Liver (tissue), 9 donors: ENCODE measurements around the gene POFUT1. TPM values are rescaled to one million over a fixed set of nuclear protein-coding genes. Genes with fewer than 3 reads are reported as not detected.

Source experiments
- DNase-seq: peaks from one replicate; pipeline ENCODE4 v3.0.0-alpha.2; 2017; ENCODE audit warnings: low spot score
- H3K27ac ChIP-seq, 2 donors: one replicate each; pipeline ENCODE4 v1.7.0; 2013; ENCODE audit warnings: inconsistent platforms in 2 of 2, low read length in 2 of 2, control low read depth in 1 of 2, low read depth in 1 of 2, mild to moderate bottlenecking in 1 of 2
- H3K27me3 ChIP-seq, 4 donors: one replicate each; pipeline versions ENCODE4 v1.6.1 to v1.7.0; 2013; ENCODE audit warnings: low read length in 3 of 4, inconsistent platforms in 1 of 4, mild to moderate bottlenecking in 1 of 4, moderate library complexity in 1 of 4; ENCODE audit not compliant: control insufficient read depth in 4 of 4, insufficient read depth in 4 of 4
- H3K36me3 ChIP-seq, 4 donors: one replicate each; pipeline versions ENCODE4 v1.6.1 to v1.7.0; 2013; ENCODE audit warnings: low read length in 3 of 4, mild to moderate bottlenecking in 3 of 4, low read depth in 1 of 4, moderate library complexity in 1 of 4; ENCODE audit not compliant: control insufficient read depth in 4 of 4, insufficient read depth in 3 of 4
- H3K4me1 ChIP-seq, 4 donors: one replicate each; pipeline versions ENCODE4 v1.6.1 to v1.7.0; 2013; ENCODE audit warnings: low read length in 3 of 4, mild to moderate bottlenecking in 3 of 4, moderate library complexity in 1 of 4; ENCODE audit not compliant: control insufficient read depth in 4 of 4, insufficient read depth in 4 of 4
- H3K4me3 ChIP-seq, 3 donors: one replicate each; pipeline versions ENCODE4 v1.6.1 to v1.7.0; 2013; ENCODE audit warnings: low read length in 3 of 3, control low read depth in 1 of 3, low read depth in 1 of 3, mild to moderate bottlenecking in 1 of 3
- H3K9ac ChIP-seq, 2 donors: one replicate each; pipeline ENCODE4 v1.7.0; 2013; ENCODE audit warnings: low read length in 2 of 2, mild to moderate bottlenecking in 2 of 2, moderate library complexity in 2 of 2, control low read depth in 1 of 2, low read depth in 1 of 2
- H3K9me3 ChIP-seq, 4 donors: one replicate each; pipeline versions ENCODE4 v1.6.1 to v1.7.0; 2013; ENCODE audit warnings: low read length in 3 of 4; ENCODE audit not compliant: control insufficient read depth in 4 of 4
- FOXA1 ChIP-seq: IDR thresholded peaks from 2 replicates; pipeline ENCODE4 v1.6.1; 2016; ENCODE audit warnings: antibody characterized with exemption
- GABPA ChIP-seq, 2 donors: IDR thresholded peaks in 1 of 2; conservative IDR thresholded peaks in 1 of 2; 2 replicates each; pipeline ENCODE4 v1.6.1; 2016; ENCODE audit warnings: antibody characterized with exemption in 2 of 2, mild to moderate bottlenecking in 1 of 2, moderate library complexity in 1 of 2
- HNF4A ChIP-seq, 2 donors: conservative IDR thresholded peaks; 2 replicates each; pipeline ENCODE4 v1.6.1; 2016; ENCODE audit warnings: antibody characterized with exemption in 2 of 2, mild to moderate bottlenecking in 2 of 2
- HNF4G ChIP-seq: IDR thresholded peaks from 2 replicates; pipeline ENCODE4 v1.6.1; 2016; ENCODE audit warnings: antibody characterized with exemption
- JUND ChIP-seq, 2 donors: IDR thresholded peaks; 2 replicates each; pipeline ENCODE4 v1.6.1; 2016; ENCODE audit warnings: antibody characterized with exemption in 2 of 2
- RAD21 ChIP-seq, 2 donors: IDR thresholded peaks; 2 replicates each; pipeline ENCODE4 v1.6.1; 2016; ENCODE audit warnings: antibody characterized with exemption in 2 of 2, mild to moderate bottlenecking in 2 of 2
- REST ChIP-seq: IDR thresholded peaks from 2 replicates; pipeline ENCODE4 v1.6.1; 2016; ENCODE audit warnings: antibody characterized with exemption, mild to moderate bottlenecking
- RXRA ChIP-seq, 2 donors: IDR thresholded peaks; 2 replicates each; pipeline ENCODE4 v1.6.1; 2017 to 2018; ENCODE audit warnings: antibody characterized with exemption in 2 of 2, mild to moderate bottlenecking in 1 of 2
- SP1 ChIP-seq: IDR thresholded peaks from 2 replicates; pipeline ENCODE4 v1.6.1; 2018; ENCODE audit warnings: antibody characterized with exemption, mild to moderate bottlenecking
- TAF1 ChIP-seq: conservative IDR thresholded peaks from 2 replicates; pipeline ENCODE4 v1.6.1; 2016; ENCODE audit warnings: antibody characterized with exemption, mild to moderate bottlenecking
- YY1 ChIP-seq: IDR thresholded peaks from 2 replicates; pipeline ENCODE4 v1.6.1; 2016; ENCODE audit warnings: antibody characterized with exemption, mild to moderate bottlenecking
- ZBTB33 ChIP-seq: IDR thresholded peaks from 2 replicates; pipeline ENCODE4 v1.6.1; 2016; ENCODE audit warnings: antibody characterized with exemption
- WGBS: extraction: QIAGEN DNeasy Blood & Tissue Kit; methylation state at CpG from one replicate; pipeline ENCODE4 v1.1.7; 2013; 5-methylcytosine and 5-hydroxymethylcytosine counted together
- polyA plus RNA-seq, 2 donors: library from polyadenylated mRNA; stranded (reverse) in 1 of 2; unstranded in 1 of 2; fragments of 200-250 nt in 1 of 2; fragments of >200 nt in 1 of 2; fragmentation: Nextera tagmentation in 1 of 2; extraction: Ambion mirVana in 1 of 2; gene quantifications; one replicate each; pipeline versions ENCODE4 v1.2.1 to v1.2.3, GENCODE V29; 2013 to 2015
- total RNA-seq, 2 donors: library from RNA; depleted of rRNA; stranded (reverse); fragments of >200 nt; gene quantifications; one replicate each; pipeline ENCODE4 v1.2.3, GENCODE V29; 2014
- TF ChIP-seq, protein P1 (sequence below): IDR thresholded peaks from 2 replicates; pipeline ENCODE4 v1.6.1; 2016; ENCODE audit warnings: antibody characterized with exemption
- TF ChIP-seq, protein P2 (sequence below): fragments of 150-350 bp; IDR thresholded peaks from 2 replicates; pipeline ENCODE4 v1.5.1; 2017; ENCODE audit warnings: improper control_type of control experiment, low read depth, low read length; ENCODE audit not compliant: missing input control
- donor health status: healthy.
- donor health status: healthy.
- donor health status: healthy.
- donor health status: healthy.
- donor health status: healthy.

Gene POFUT1
- total and polyA plus RNA-seq, 4 donors = 14.6 to 43.3 (median 24.8) TPM

GRCh38 chr20:32163951-32164350 lies 43.7 kb upstream of the POFUT1 start:
- 85% methylated on average over 5 of the region's 5 CpGs for WGBS
- H3K4me3 ChIP-seq = no peak overlapping the region
- TF ChIP-seq JUND (IDR thresholded peaks at IDR 0.05) (no peak), ZBTB33 (no peak), HNF4G (no peak), YY1 (no peak), RXRA (IDR thresholded peaks at IDR 0.05) (no peak), RAD21 (IDR thresholded peaks at IDR 0.05) (no peak)
- H3K9ac ChIP-seq = no peak overlapping the region
- H3K27me3 ChIP-seq = no peaks in the 10 kb centered on the region
- DNase-seq = no peak
- no peaks in the 10 kb centered on the region for H3K4me1 ChIP-seq
- H3K36me3 ChIP-seq = peaks cover 18 to 68% (median 42%) of the 10 kb centered on the region in 4 donors
- H3K9me3 ChIP-seq = no peaks in the 10 kb centered on the region
- H3K27ac ChIP-seq = no peak overlapping the region

GRCh38 chr20:32164984-32165735 lies 42.5 kb upstream of the POFUT1 start:
- Histone ChIP-seq H3K27ac (no peak overlapping the region), H3K4me1 (no peaks in the 10 kb centered on the region), H3K27me3 (no peaks in the 10 kb centered on the region), H3K9ac (no peak overlapping the region), H3K9me3 (no peaks in the 10 kb centered on the region), H3K36me3 (peaks cover 16 to 56% (median 32%) of the 10 kb centered on the region in 4 donors), H3K4me3 (no peak overlapping the region)
- DNase-seq = no peak
- TF ChIP-seq RXRA (IDR thresholded peaks at IDR 0.05) = no peak
- TF ChIP-seq, protein P1, sequence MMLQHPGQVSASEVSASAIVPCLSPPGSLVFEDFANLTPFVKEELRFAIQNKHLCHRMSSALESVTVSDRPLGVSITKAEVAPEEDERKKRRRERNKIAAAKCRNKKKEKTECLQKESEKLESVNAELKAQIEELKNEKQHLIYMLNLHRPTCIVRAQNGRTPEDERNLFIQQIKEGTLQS = no peak
- TF ChIP-seq JUND (IDR thresholded peaks at IDR 0.05) = no peak
- no peak for TF ChIP-seq RAD21 (IDR thresholded peaks at IDR 0.05)
- WGBS = 90% methylated on average over 21 of the region's 21 CpGs

DNA sequence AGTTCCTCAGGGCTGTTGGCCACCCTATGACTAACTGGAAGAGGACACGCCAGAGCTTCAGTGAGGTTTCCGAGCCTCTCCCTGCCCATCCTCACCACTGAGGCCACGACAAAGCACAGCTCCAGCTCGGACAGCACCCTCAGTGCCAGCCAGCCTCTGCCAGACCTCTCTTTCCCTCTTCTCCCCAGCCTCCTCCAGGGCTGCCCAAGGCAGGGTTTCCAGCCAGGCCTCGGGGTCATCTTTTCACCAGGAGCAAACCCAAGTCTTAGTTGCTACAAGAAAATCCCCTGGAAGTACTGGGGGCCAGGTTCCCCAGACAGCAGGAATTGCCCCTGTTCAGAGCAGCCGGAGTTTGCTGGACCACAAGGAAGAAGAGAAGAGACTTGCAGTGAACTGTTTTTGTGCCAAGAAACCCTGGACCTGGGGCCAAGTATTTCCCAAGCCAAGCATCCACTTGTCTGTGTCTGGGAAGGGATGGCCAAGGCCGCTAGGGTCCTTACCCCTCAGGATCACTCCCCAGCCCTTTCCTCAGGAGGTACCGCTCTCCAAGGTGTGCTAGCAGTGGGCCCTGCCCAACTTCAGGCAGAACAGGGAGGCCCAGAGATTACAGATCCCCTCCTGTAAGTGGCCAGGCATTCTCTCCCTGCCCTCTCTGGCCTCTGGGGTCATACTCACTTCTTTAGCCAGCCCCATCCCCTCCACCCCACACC lies 41.7 kb upstream of the POFUT1 start:
- DNase-seq = no peak
- no peak overlapping the region for H3K9ac ChIP-seq
- H3K27me3 ChIP-seq = no peaks in the 10 kb centered on the region
- H3K27ac ChIP-seq = no peak overlapping the region
- H3K9me3 ChIP-seq = no peaks in the 10 kb centered on the region
- peaks cover 12 to 51% (median 29%) of the 10 kb centered on the region in 4 donors for H3K36me3 ChIP-seq
- 91% methylated on average over 8 of the region's 8 CpGs for WGBS
- H3K4me3 ChIP-seq = no peak overlapping the region
- TF ChIP-seq SP1 (no peak), GABPA (IDR thresholded peaks at IDR 0.05 in 1 of 2, conservative IDR thresholded peaks at IDR 0.05 in 1 of 2) (no peak), FOXA1 (no peak), REST (no peak), HNF4A (conservative IDR thresholded peaks at IDR 0.05) (no peak), TAF1 (no peak)
- TF ChIP-seq, protein P2, sequence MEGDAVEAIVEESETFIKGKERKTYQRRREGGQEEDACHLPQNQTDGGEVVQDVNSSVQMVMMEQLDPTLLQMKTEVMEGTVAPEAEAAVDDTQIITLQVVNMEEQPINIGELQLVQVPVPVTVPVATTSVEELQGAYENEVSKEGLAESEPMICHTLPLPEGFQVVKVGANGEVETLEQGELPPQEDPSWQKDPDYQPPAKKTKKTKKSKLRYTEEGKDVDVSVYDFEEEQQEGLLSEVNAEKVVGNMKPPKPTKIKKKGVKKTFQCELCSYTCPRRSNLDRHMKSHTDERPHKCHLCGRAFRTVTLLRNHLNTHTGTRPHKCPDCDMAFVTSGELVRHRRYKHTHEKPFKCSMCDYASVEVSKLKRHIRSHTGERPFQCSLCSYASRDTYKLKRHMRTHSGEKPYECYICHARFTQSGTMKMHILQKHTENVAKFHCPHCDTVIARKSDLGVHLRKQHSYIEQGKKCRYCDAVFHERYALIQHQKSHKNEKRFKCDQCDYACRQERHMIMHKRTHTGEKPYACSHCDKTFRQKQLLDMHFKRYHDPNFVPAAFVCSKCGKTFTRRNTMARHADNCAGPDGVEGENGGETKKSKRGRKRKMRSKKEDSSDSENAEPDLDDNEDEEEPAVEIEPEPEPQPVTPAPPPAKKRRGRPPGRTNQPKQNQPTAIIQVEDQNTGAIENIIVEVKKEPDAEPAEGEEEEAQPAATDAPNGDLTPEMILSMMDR = no peak
- no peaks in the 10 kb centered on the region for H3K4me1 ChIP-seq
